Activated CD4-positive, alpha-beta memory T cell treated with anti-CD3 and anti-CD28 coated beads for 36 hours (primary cell): ENCODE data around the gene KRTAP9-1. TPM values are rescaled to one million over a fixed set of nuclear protein-coding genes. Genes with fewer than 3 reads are reported as not detected.
"Not testable (repeated sequence)": the region's sequence is repeated elsewhere in the genome, so short reads cannot be mapped to it uniquely, and the experiment has no call there.

Experiments
- CTCF ChIA-PET: fragments of 350-600 bp; sonication (Branson Sonifier 250); formaldehyde crosslinking; loops from one replicate; lab custom pipeline; 2021; ENCODE audit warnings: antibody characterized with exemption, inconsistent platforms; lab: Charles Lee
- POLR2A ChIA-PET: fragments of 350-600 bp; sonication (Branson Sonifier 250); formaldehyde crosslinking; loops from one replicate; lab custom pipeline; 2021; ENCODE audit warnings: antibody characterized with exemption; lab: Charles Lee
- DNase-seq: peaks from one replicate; pipeline ENCODE4 v3.0.0-alpha.2; 2020
- H3K27ac Mint-ChIP-seq: one replicate; pipeline ENCODE4 v1.8.0; 2021; ENCODE audit warnings: mixed read lengths
- H3K27me3 Mint-ChIP-seq: one replicate; pipeline ENCODE4 v1.8.0; 2021; ENCODE audit warnings: mixed read lengths
- H3K36me3 Mint-ChIP-seq: one replicate; pipeline ENCODE4 v1.8.0; 2021; ENCODE audit warnings: mixed read lengths
- H3K4me1 Mint-ChIP-seq: one replicate; pipeline ENCODE4 v1.8.0; 2021; ENCODE audit warnings: low read depth, mixed read lengths
- H3K4me3 Mint-ChIP-seq: one replicate; pipeline ENCODE4 v1.8.0; 2021; ENCODE audit warnings: mild to moderate bottlenecking, mixed read lengths
- H3K9me3 Mint-ChIP-seq: one replicate; pipeline ENCODE4 v1.8.0; 2021; ENCODE audit warnings: mixed read lengths
- intact Hi-C: fragments of 100-400 bp; cut with micrococcal nuclease; formaldehyde crosslinking; loops from one replicate; pipeline ENCODE4 v1.15.1; 2023
- total RNA-seq, 2 experiments: library from RNA; stranded (reverse); gene quantifications; one replicate each; pipeline ENCODE4 v1.2.3, GENCODE V29; 2021

The KRTAP9-1 gene
- total RNA-seq, 2 experiments from 2014 or later, result not detected

DNA sequence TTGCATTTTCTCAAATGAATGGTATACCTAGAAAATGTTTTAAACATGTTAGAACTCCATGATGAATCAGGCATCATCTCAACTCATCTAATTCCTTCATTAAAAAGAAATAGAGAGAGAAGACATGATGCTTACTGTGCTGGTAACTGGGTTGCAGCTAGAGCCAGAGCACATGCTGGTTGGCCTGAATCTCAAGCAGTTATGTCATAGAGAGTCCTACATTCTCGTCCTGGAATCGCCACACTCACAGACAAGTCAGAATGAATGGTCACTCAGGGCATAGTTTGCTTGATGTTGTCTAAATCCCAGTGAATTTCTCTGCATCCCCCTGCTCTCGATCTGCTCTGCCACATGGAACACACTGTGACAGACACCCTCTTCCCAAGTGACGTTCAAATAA lies 47.4 kb downstream of the KRTAP9-1 start:
- POLR2A ChIA-PET, CTCF ChIA-PET, DNase-seq, H3K27ac Mint-ChIP-seq, intact Hi-C loops, H3K36me3 Mint-ChIP-seq, H3K4me3 Mint-ChIP-seq, H3K9me3 Mint-ChIP-seq, H3K4me1 Mint-ChIP-seq: not testable (repeated sequence)
- peaks cover 19% of the 10 kb centered on the region for H3K27me3 Mint-ChIP-seq

- POLR2A ChIA-PET, H3K9me3 Mint-ChIP-seq, CTCF ChIA-PET, DNase-seq, H3K4me3 Mint-ChIP-seq, intact Hi-C loops, H3K36me3 Mint-ChIP-seq, H3K4me1 Mint-ChIP-seq, H3K27ac Mint-ChIP-seq: not testable (repeated sequence)
- H3K27me3 Mint-ChIP-seq, result peaks cover 16% of the 10 kb centered on the region
Observed at GRCh38 chr17:41237949-41238437, 48.3 kb downstream of the KRTAP9-1 start, which contains the start of gene KRTAP9-8. TSS of gene KRTAP9-8 (plus strand) at chr17:41237999. CDS start at chr17:41238052, 53 bp downstream.

Other genes with a start within 250 kb of the KRTAP9-1 start
- not detected for gene KRT39, start 222.9 kb upstream of the KRTAP9-1 start, total RNA-seq
- not detected for gene KRT40, start 205.6 kb upstream of the KRTAP9-1 start, total RNA-seq
- not detected for gene KRTAP3-3, start 195.7 kb upstream of the KRTAP9-1 start, total RNA-seq
- not detected for gene KRTAP3-2, start 190.0 kb upstream of the KRTAP9-1 start, total RNA-seq
- not detected for gene KRTAP3-1, start 180.8 kb upstream of the KRTAP9-1 start, total RNA-seq
- gene KRTAP1-5, start 162.7 kb upstream of the KRTAP9-1 start, total RNA-seq, result not detected
- not detected for gene KRTAP1-4, start 159.7 kb upstream of the KRTAP9-1 start, total RNA-seq
- not detected for gene KRTAP1-3, start 155.0 kb upstream of the KRTAP9-1 start, total RNA-seq
- not detected for gene KRTAP1-1, start 148.4 kb upstream of the KRTAP9-1 start, total RNA-seq
- gene KRTAP2-1, start 142.6 kb upstream of the KRTAP9-1 start, total RNA-seq, result not detected
- not detected for gene KRTAP2-2, start 134.7 kb upstream of the KRTAP9-1 start, total RNA-seq
- gene KRTAP2-3, start 129.8 kb upstream of the KRTAP9-1 start, total RNA-seq, result not detected
- not detected for gene KRTAP2-4, start 124.0 kb upstream of the KRTAP9-1 start, total RNA-seq
- gene KRTAP4-7, start 105.7 kb upstream of the KRTAP9-1 start, total RNA-seq, result not detected
- not detected for gene KRTAP4-8, start 91.7 kb upstream of the KRTAP9-1 start, total RNA-seq
- not detected for gene KRTAP4-16, start 87.7 kb upstream of the KRTAP9-1 start, total RNA-seq
- gene KRTAP4-9, start 84.5 kb upstream of the KRTAP9-1 start, total RNA-seq, result not detected
- gene KRTAP4-11, start 71.5 kb upstream of the KRTAP9-1 start, total RNA-seq, result not detected
- gene KRTAP4-12, start 65.7 kb upstream of the KRTAP9-1 start, total RNA-seq, result not detected
- not detected for gene KRTAP4-6, start 49.3 kb upstream of the KRTAP9-1 start, total RNA-seq
- gene KRTAP4-5, start 40.1 kb upstream of the KRTAP9-1 start, total RNA-seq, result not detected
- gene KRTAP4-4, start 29.1 kb upstream of the KRTAP9-1 start, total RNA-seq, result not detected
- gene KRTAP4-3, start 21.7 kb upstream of the KRTAP9-1 start, total RNA-seq, result not detected
- not detected for gene KRTAP4-2, start 11.7 kb upstream of the KRTAP9-1 start, total RNA-seq
- not detected for gene KRTAP4-1, start 5.0 kb upstream of the KRTAP9-1 start, total RNA-seq
- not detected for gene KRTAP9-2, start 36.8 kb downstream of the KRTAP9-1 start, total RNA-seq
- not detected for gene KRTAP9-3, start 42.6 kb downstream of the KRTAP9-1 start, total RNA-seq
- gene KRTAP9-8, start 48.1 kb downstream of the KRTAP9-1 start, total RNA-seq, result not detected
- not detected for gene KRTAP9-4, start 59.8 kb downstream of the KRTAP9-1 start, total RNA-seq
- gene KRTAP9-9, start 65.5 kb downstream of the KRTAP9-1 start, total RNA-seq, result not detected
- gene KRTAP9-6, start 75.5 kb downstream of the KRTAP9-1 start, total RNA-seq, result not detected
- not detected for gene KRTAP9-7, start 85.8 kb downstream of the KRTAP9-1 start, total RNA-seq
- not detected for gene KRTAP29-1, start 113.0 kb downstream of the KRTAP9-1 start, total RNA-seq
- gene KRTAP16-1, start 119.4 kb downstream of the KRTAP9-1 start, total RNA-seq, result not detected
- gene KRTAP17-1, start 125.8 kb downstream of the KRTAP9-1 start, total RNA-seq, result not detected
- not detected for gene KRT33A, start 160.9 kb downstream of the KRTAP9-1 start, total RNA-seq
- not detected for gene KRT33B, start 179.9 kb downstream of the KRTAP9-1 start, total RNA-seq
- not detected for gene KRT34, start 192.4 kb downstream of the KRTAP9-1 start, total RNA-seq
- gene KRT31, start 207.7 kb downstream of the KRTAP9-1 start, total RNA-seq, result not detected
- gene KRT37, start 234.7 kb downstream of the KRTAP9-1 start, total RNA-seq, result not detected